H1 (cell line): ENCODE measurements around the gene SLC2A10. TPM values are rescaled to one million over a fixed set of nuclear protein-coding genes. Genes with fewer than 3 reads are reported as not detected.

Experiments
- CTCF ChIA-PET: fragments of 300-600 bp; sonication (Branson Sonifier 250); formaldehyde crosslinking; loops from one replicate; lab custom pipeline; 2021; ENCODE audit not compliant: partially characterized antibody; lab: Charles Lee
- POLR2A ChIA-PET: fragments of 300-600 bp; sonication (Branson Sonifier 250); formaldehyde crosslinking; loops from one replicate; lab custom pipeline; 2021; ENCODE audit warnings: inconsistent platforms; ENCODE audit not compliant: partially characterized antibody; lab: Charles Lee
- DNase-seq, 2 experiments: peaks; one replicate each; pipeline versions ENCODE4 v3.0.0 to v3.0.0-alpha.2; 2010 to 2022; ENCODE audit warnings: low spot score in 2 of 2, low read depth in 1 of 2, mixed read lengths in 1 of 2
- FAIRE-seq: peaks from 2 replicates; lab custom pipeline; 2011; peaks lifted over from hg19 to GRCh38; lab: Jason Lieb, UNC
- H2AFZ ChIP-seq: 2 replicates; pipeline ENCODE4 v1.8.1; 2012; ENCODE audit warnings: low read length, inconsistent platforms
- H2AK5ac ChIP-seq: 2 replicates; pipeline ENCODE4 v1.6.1; 2013; ENCODE audit warnings: low read depth, low read length
- H2BK120ac ChIP-seq: replicated peaks from 2 replicates; pipeline ENCODE3; 2013; ENCODE audit warnings: low read depth, low read length, inconsistent platforms
- H2BK12ac ChIP-seq: 2 replicates; pipeline ENCODE4 v1.6.1; 2013; ENCODE audit warnings: low read depth, low read length
- H2BK15ac ChIP-seq: 2 replicates; pipeline ENCODE4 v1.6.1; 2013; ENCODE audit warnings: low read length
- H2BK20ac ChIP-seq: 2 replicates; pipeline ENCODE4 v1.6.1; 2013; ENCODE audit warnings: low read length
- H2BK5ac ChIP-seq: 2 replicates; pipeline ENCODE4 v1.6.1; 2013; ENCODE audit warnings: low read depth, low read length
- H3K14ac ChIP-seq: 2 replicates; pipeline ENCODE4 v1.6.1; 2013; ENCODE audit warnings: inconsistent platforms; ENCODE audit not compliant: insufficient read length
- H3K18ac ChIP-seq: 2 replicates; pipeline ENCODE4 v1.6.1; 2013; ENCODE audit warnings: low read length; ENCODE audit errors: extremely low read depth
- H3K23ac ChIP-seq: 2 replicates; pipeline ENCODE4 v1.6.1; 2013; ENCODE audit warnings: inconsistent platforms; ENCODE audit not compliant: insufficient read length
- H3K23me2 ChIP-seq: 2 replicates; pipeline ENCODE4 v1.6.1; 2013; ENCODE audit warnings: low read depth, low read length
- H3K27ac ChIP-seq: 2 replicates; pipeline ENCODE4 v1.6.1; 2011; ENCODE audit warnings: low read depth, low read length, inconsistent platforms
- H3K27me3 ChIP-seq, 4 experiments: replicated peaks in 1 of 4; 1 replicate in 1 of 4; 2 replicates in 3 of 4; pipeline versions ENCODE4 v1.6.1 to v1.8.1; 2011 to 2013; ENCODE audit warnings: low read length in 3 of 4, mild to moderate bottlenecking in 3 of 4, inconsistent platforms in 2 of 4, mixed read lengths in 2 of 4, moderate library complexity in 1 of 4; ENCODE audit not compliant: control insufficient read depth in 3 of 4, insufficient read depth in 3 of 4; ENCODE audit errors: extremely low read depth in 1 of 4
- H3K36me3 ChIP-seq, 4 experiments: 2 replicates each; pipeline versions ENCODE4 v1.6.1 to v1.8.1; 2011 to 2013; ENCODE audit warnings: mild to moderate bottlenecking in 4 of 4, low read length in 3 of 4, moderate library complexity in 2 of 4, control low read depth in 1 of 4, inconsistent platforms in 1 of 4; ENCODE audit not compliant: insufficient read depth in 4 of 4, control insufficient read depth in 2 of 4
- H3K4ac ChIP-seq: replicated peaks from 2 replicates; pipeline ENCODE3; 2013; ENCODE audit warnings: low read length, low read depth, mixed read lengths, inconsistent platforms; ENCODE audit not compliant: insufficient read length
- H3K4me1 ChIP-seq, 4 experiments: replicated peaks in 1 of 4; 1 replicate in 1 of 4; 2 replicates in 3 of 4; pipeline versions ENCODE4 v1.6.1 to v1.8.1; 2011 to 2013; ENCODE audit warnings: low read length in 3 of 4, inconsistent platforms in 2 of 4, mixed read lengths in 1 of 4; ENCODE audit not compliant: insufficient read depth in 4 of 4, control insufficient read depth in 3 of 4
- H3K4me2 ChIP-seq, 2 experiments: 2 replicates each; pipeline versions ENCODE4 v1.6.1 to v1.8.1; 2011 to 2013; ENCODE audit warnings: low read depth in 2 of 2, low read length in 2 of 2, control low read depth in 1 of 2, inconsistent platforms in 1 of 2, mild to moderate bottlenecking in 1 of 2; ENCODE audit not compliant: insufficient read depth in 1 of 2
- H3K4me3 ChIP-seq, 4 experiments: fragments of 200-600, 300-600 bp in 1 of 4; sonication (generic), shearing (Covaris generic), sonication (Bioruptor Twin) in 1 of 4; 2 replicates each; pipeline versions ENCODE4 v1.5.1 to v1.8.1; 2011 to 2016; ENCODE audit warnings: low read length in 4 of 4, low read depth in 3 of 4, control low read depth in 2 of 4, inconsistent platforms in 2 of 4, mild to moderate bottlenecking in 2 of 4, mixed read lengths in 1 of 4, moderate library complexity in 1 of 4; ENCODE audit not compliant: insufficient read depth in 2 of 4; ENCODE audit errors: extremely low read depth in 1 of 4
- H3K56ac ChIP-seq: replicated peaks from 2 replicates; pipeline ENCODE3; 2013; ENCODE audit warnings: low read depth, mild to moderate bottlenecking, mixed read lengths, low read length, inconsistent platforms; ENCODE audit not compliant: insufficient read length
- H3K79me1 ChIP-seq: 2 replicates; pipeline ENCODE4 v1.6.1; 2013; ENCODE audit warnings: low read depth, low read length, control low read depth
- H3K79me2 ChIP-seq, 2 experiments: 2 replicates each; pipeline versions ENCODE4 v1.6.1 to v1.8.1; 2012 to 2013; ENCODE audit warnings: low read length in 2 of 2, mild to moderate bottlenecking in 2 of 2, inconsistent platforms in 1 of 2; ENCODE audit not compliant: insufficient read depth in 2 of 2, control insufficient read depth in 1 of 2
- H3K9ac ChIP-seq, 4 experiments: replicated peaks in 1 of 4; 1 replicate in 1 of 4; 2 replicates in 3 of 4; pipeline versions ENCODE4 v1.6.1 to v1.8.1; 2011 to 2013; ENCODE audit warnings: low read depth in 3 of 4, low read length in 3 of 4, control low read depth in 2 of 4, mild to moderate bottlenecking in 2 of 4, moderate library complexity in 2 of 4, inconsistent platforms in 1 of 4; ENCODE audit errors: extremely low read depth in 1 of 4
- H3K9me3 ChIP-seq, 2 experiments: 2 replicates each; pipeline versions ENCODE4 v1.6.1 to v1.8.1; 2012 to 2013; ENCODE audit warnings: mild to moderate bottlenecking in 2 of 2, moderate library complexity in 2 of 2, control low read depth in 1 of 2, inconsistent platforms in 1 of 2, low read depth in 1 of 2, low read length in 1 of 2, mixed read lengths in 1 of 2; ENCODE audit not compliant: insufficient read depth in 2 of 2
- H4K20me1 ChIP-seq, 2 experiments: replicated peaks in 1 of 2; 2 replicates each; pipeline versions ENCODE3 to v1.8.1; 2011 to 2013; ENCODE audit warnings: inconsistent platforms in 2 of 2, low read length in 2 of 2, mild to moderate bottlenecking in 1 of 2; ENCODE audit not compliant: insufficient read depth in 2 of 2, control insufficient read depth in 1 of 2
- H4K5ac ChIP-seq: 2 replicates; pipeline ENCODE4 v1.6.1; 2013; ENCODE audit warnings: low read length, low read depth, mixed read lengths, inconsistent platforms; ENCODE audit not compliant: insufficient read length
- H4K8ac ChIP-seq: 2 replicates; pipeline ENCODE4 v1.8.0; 2013; ENCODE audit warnings: mild to moderate bottlenecking, moderate library complexity, low read length, inconsistent platforms; ENCODE audit not compliant: insufficient read depth; ENCODE audit errors: extremely low read depth
- H4K91ac ChIP-seq: replicated peaks from 2 replicates; pipeline ENCODE3; 2013; ENCODE audit warnings: low read length, mixed read lengths, inconsistent platforms; ENCODE audit not compliant: insufficient read length
- BCL11A ChIP-seq, 2 experiments: IDR thresholded peaks; one replicate each; pipeline ENCODE4 v1.6.1; 2011; ENCODE audit warnings: low read depth in 2 of 2, low read length in 2 of 2, mild to moderate bottlenecking in 2 of 2
- CBX5 ChIP-seq: fragments of 300-800, 300-1000 bp; sonication (generic); IDR thresholded peaks from 2 replicates; pipeline ENCODE4 v1.7.1; 2016; ENCODE audit warnings: antibody characterized with exemption, low read length, low read depth
- CHD2 ChIP-seq: IDR thresholded peaks from 2 replicates; pipeline ENCODE4 v1.6.1; 2012; ENCODE audit warnings: low read length, improper control_type of control experiment
- CREB1 ChIP-seq: IDR thresholded peaks from 2 replicates; pipeline ENCODE4 v1.6.1; 2012; ENCODE audit warnings: inconsistent platforms
- FOSL1 ChIP-seq: IDR thresholded peaks from 2 replicates; pipeline ENCODE4 v1.6.1; 2011; ENCODE audit warnings: mild to moderate bottlenecking, low read depth, low read length, moderate library complexity; ENCODE audit not compliant: insufficient read depth
- GTF2F1 ChIP-seq: IDR thresholded peaks from 2 replicates; pipeline ENCODE4 v1.6.1; 2012; ENCODE audit warnings: low read depth, low read length, improper control_type of control experiment, borderline replicate concordance
- KDM5A ChIP-seq: fragments of 200-600 bp; IDR thresholded peaks from 2 replicates; pipeline ENCODE4 v1.7.1; 2012; ENCODE audit warnings: mild to moderate bottlenecking, low read length, inconsistent platforms, mixed read lengths
- MAFK ChIP-seq: IDR thresholded peaks from 2 replicates; pipeline ENCODE4 v1.6.1; 2012; ENCODE audit warnings: low read depth, mild to moderate bottlenecking, improper control_type of control experiment, low read length
- WGBS, 2 experiments: shearing (Covaris generic) in 1 of 2; methylation state at CpG; one replicate each; pipeline versions ENCODE4 v1.1.6 to v1.1.7; 2013 to 2015; ENCODE audit warnings: low lambda C conversion rate in 2 of 2, mixed read lengths in 2 of 2, inconsistent platforms in 1 of 2, low coverage in 1 of 2, missing lambda C conversion rate in 1 of 2; ENCODE audit not compliant: insufficient replicate concordance in 2 of 2, insufficient coverage in 1 of 2, insufficient read length in 1 of 2; ENCODE audit errors: extremely low coverage in 1 of 2, missing lambda C conversion rate in 1 of 2; 5-methylcytosine and 5-hydroxymethylcytosine counted together
- polyA plus RNA-seq, 7 experiments: library from polyadenylated mRNA; depleted of rRNA in 3 of 7; stranded (reverse) in 5 of 7; unstranded in 2 of 7; fragments of >200 nt in 5 of 7; fragments of 200-250 nt in 2 of 7; gene quantifications; 1 replicate in 5 of 7; 2 replicates in 1 of 7; 4 replicates in 1 of 7; pipeline versions ENCODE4 v1.2.1 to v1.2.3, GENCODE V29; 2011 to 2013; ENCODE audit warnings: missing spikeins in 2 of 7, mixed read lengths in 2 of 7
- total RNA-seq: library from RNA; stranded (reverse); fragmentation: NEBNext Ultra II Directional; extraction: Animal tissue kit (Norgen Biotek cat#: 25700); gene quantifications from 2 replicates; pipeline ENCODE4 v1.2.1, GENCODE V29; 2021
- TF ChIP-seq, protein P1 (sequence below), 3 experiments: IDR thresholded peaks; 1 replicate in 2 of 3; 2 replicates in 1 of 3; pipeline versions ENCODE4 v1.5.1 to v1.6.1; 2011; ENCODE audit warnings: low read length in 3 of 3, mild to moderate bottlenecking in 3 of 3, inconsistent platforms in 2 of 3, low read depth in 1 of 3, moderate library complexity in 1 of 3; ENCODE audit not compliant: insufficient read depth in 1 of 3; ENCODE audit errors: control extremely low read depth in 1 of 3
- TF ChIP-seq, protein P2 (sequence below): IDR thresholded peaks from 2 replicates; pipeline ENCODE4 v1.6.1; 2012; ENCODE audit warnings: inconsistent platforms

Gene SLC2A10
- total and polyA plus RNA-seq, 2 of the 8 experiments (the other 6 are each of a cell fraction or from before 2014, with no cell fraction given) = 9.0 to 9.7 TPM

GRCh38 chr20:46715292-46715756, 5.9 kb downstream of the SLC2A10 start:
- no peak overlapping the region for H4K8ac ChIP-seq
- peaks cover 0 to 5% of the 10 kb centered on the region in 2 experiments; a peak in 1 of 4 replicates for H3K9me3 ChIP-seq
- no peak overlapping the region for H3K14ac ChIP-seq
- POLR2A ChIA-PET = interaction anchor here (2.1 kb wide), 1 partner anchor 32 kb away, joined by 8 read pairs; no protein-coding TSS in a partner anchor
- H2BK12ac ChIP-seq = no peak overlapping the region
- peaks cover 2% of the 10 kb centered on the region; the same call in 1 of the 2 replicates for H3K79me1 ChIP-seq
- H3K9ac ChIP-seq = no peak overlapping the region
- H2AFZ ChIP-seq = no peak overlapping the region
- H3K27ac ChIP-seq = no peak overlapping the region
- WGBS, 2 experiments = 53% methylated on average over 4 of the region's 4 CpGs; no CpG with 5 or more reads in 1 of the 2 experiments
- no peak overlapping the region for H4K5ac ChIP-seq
- H3K4ac ChIP-seq = no peak overlapping the region
- H3K18ac ChIP-seq = no peak overlapping the region
- no peak overlapping the region for H3K23ac ChIP-seq
- H3K79me2 ChIP-seq = no peaks in the 10 kb centered on the region
- no peak overlapping the region for H3K4me2 ChIP-seq
- no peak for DNase-seq
- H3K23me2 ChIP-seq = peaks cover under 1% of the 10 kb centered on the region; the same call in 1 of the 2 replicates
- H4K20me1 ChIP-seq = no peaks in the 10 kb centered on the region
- H3K36me3 ChIP-seq = peaks cover 0 to 10% (median 4%) of the 10 kb centered on the region in 4 experiments; a peak in 3 of 8 replicates
- H2BK15ac ChIP-seq = no peak overlapping the region
- CTCF ChIA-PET = interaction anchor here (0.9 to 1.1 kb wide), 3 partner anchors 13 to 47 kb away, joined by 3 to 6 read pairs (median 3); no protein-coding TSS in a partner anchor
- no peak overlapping the region for H3K56ac ChIP-seq
- no peak overlapping the region for H2BK120ac ChIP-seq
- no peaks in the 10 kb centered on the region; a peak in 2 of 7 replicates for H3K27me3 ChIP-seq
- H2BK20ac ChIP-seq = no peak overlapping the region
- H2AK5ac ChIP-seq = no peak overlapping the region
- H2BK5ac ChIP-seq = no peak overlapping the region
- H3K4me1 ChIP-seq = peaks cover 0 to 3% (median 1%) of the 10 kb centered on the region in 4 experiments; a peak in 5 of 7 replicates
- H3K4me3 ChIP-seq = no peak overlapping the region
- FAIRE-seq = peak; percentile 72
- no peak overlapping the region for H4K91ac ChIP-seq
- TF ChIP-seq CREB1 (no peak), KDM5A (no peak), FOSL1 (no peak), CBX5 (no peak), MAFK (no peak), CHD2 (no peak), BCL11A (IDR thresholded peaks at IDR 0.05; ENCODE audit: low read depth in 2 of 2, low read length in 2 of 2) (no peak), GTF2F1 (no peak)
- TF ChIP-seq, protein P1, sequence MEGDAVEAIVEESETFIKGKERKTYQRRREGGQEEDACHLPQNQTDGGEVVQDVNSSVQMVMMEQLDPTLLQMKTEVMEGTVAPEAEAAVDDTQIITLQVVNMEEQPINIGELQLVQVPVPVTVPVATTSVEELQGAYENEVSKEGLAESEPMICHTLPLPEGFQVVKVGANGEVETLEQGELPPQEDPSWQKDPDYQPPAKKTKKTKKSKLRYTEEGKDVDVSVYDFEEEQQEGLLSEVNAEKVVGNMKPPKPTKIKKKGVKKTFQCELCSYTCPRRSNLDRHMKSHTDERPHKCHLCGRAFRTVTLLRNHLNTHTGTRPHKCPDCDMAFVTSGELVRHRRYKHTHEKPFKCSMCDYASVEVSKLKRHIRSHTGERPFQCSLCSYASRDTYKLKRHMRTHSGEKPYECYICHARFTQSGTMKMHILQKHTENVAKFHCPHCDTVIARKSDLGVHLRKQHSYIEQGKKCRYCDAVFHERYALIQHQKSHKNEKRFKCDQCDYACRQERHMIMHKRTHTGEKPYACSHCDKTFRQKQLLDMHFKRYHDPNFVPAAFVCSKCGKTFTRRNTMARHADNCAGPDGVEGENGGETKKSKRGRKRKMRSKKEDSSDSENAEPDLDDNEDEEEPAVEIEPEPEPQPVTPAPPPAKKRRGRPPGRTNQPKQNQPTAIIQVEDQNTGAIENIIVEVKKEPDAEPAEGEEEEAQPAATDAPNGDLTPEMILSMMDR (IDR thresholded peaks at IDR 0.05; ENCODE audit: control extremely low read depth in 1 of 3, insufficient read depth in 1 of 3, low read depth in 1 of 3, low read length in 3 of 3) = peak in 2 of 3 experiments; percentile 24 to 43; a peak in 2 of 4 replicates
- TF ChIP-seq, protein P2, sequence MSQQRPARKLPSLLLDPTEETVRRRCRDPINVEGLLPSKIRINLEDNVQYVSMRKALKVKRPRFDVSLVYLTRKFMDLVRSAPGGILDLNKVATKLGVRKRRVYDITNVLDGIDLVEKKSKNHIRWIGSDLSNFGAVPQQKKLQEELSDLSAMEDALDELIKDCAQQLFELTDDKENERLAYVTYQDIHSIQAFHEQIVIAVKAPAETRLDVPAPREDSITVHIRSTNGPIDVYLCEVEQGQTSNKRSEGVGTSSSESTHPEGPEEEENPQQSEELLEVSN = no peak
